K562 (cell line): ENCODE measurements around the gene TTL. TPM values are rescaled to one million over a fixed set of nuclear protein-coding genes. Genes with fewer than 3 reads are reported as not detected.

Experiments
- CCAR2 ChIP-seq: fragments of 200-400 bp; formaldehyde crosslinking; IDR thresholded peaks from 2 replicates; pipeline ENCODE4 v1.6.1; 2017; ENCODE audit warnings: mild to moderate bottlenecking, low read depth, low read length
- CXXC5 ChIP-seq: fragments of 250-450 bp; sonication (Bioruptor Pico); IDR thresholded peaks from 2 replicates; pipeline ENCODE4 v1.8.0; 2022; ENCODE audit warnings: inconsistent platforms, mild to moderate bottlenecking, moderate library complexity
- DIDO1 ChIP-seq: fragments of 450-650 bp; IDR thresholded peaks from 2 replicates; pipeline ENCODE4 v1.6.1; 2016; ENCODE audit warnings: low read depth, missing biosample characterization, missing genetic modification characterization
- MCM2 ChIP-seq: fragments of 450-650 bp; IDR thresholded peaks from 2 replicates; pipeline ENCODE4 v1.6.1; 2017; ENCODE audit warnings: low read depth, mild to moderate bottlenecking
- RBBP5 ChIP-seq: fragments of 200-600 bp; sonication (generic); IDR thresholded peaks from 2 replicates; pipeline ENCODE4 v1.6.1; 2012; ENCODE audit warnings: borderline replicate concordance, mild to moderate bottlenecking, low read length, control low read depth, inconsistent platforms; ENCODE audit not compliant: insufficient read depth, poor library complexity, severe bottlenecking
- SAP30 ChIP-seq: fragments of 200-600 bp; sonication (generic); IDR thresholded peaks from 2 replicates; pipeline ENCODE4 v1.6.1; 2012; ENCODE audit warnings: borderline replicate concordance, low read depth, mild to moderate bottlenecking, moderate library complexity, low read length, control low read depth, inconsistent platforms; ENCODE audit not compliant: insufficient read depth, poor library complexity, severe bottlenecking
- SETDB1 ChIP-seq: IDR thresholded peaks from one replicate; pipeline ENCODE4 v1.6.1; 2012; ENCODE audit warnings: low read length, control low read depth, inconsistent platforms
- TGIF2 ChIP-seq: sonication (generic); formaldehyde crosslinking; IDR thresholded peaks from 2 replicates; pipeline ENCODE4 v1.8.1; 2022; ENCODE audit warnings: mild to moderate bottlenecking, missing genetic modification reagents, moderate library complexity
- TRIM24 ChIP-seq, 2 experiments: fragments of 450-650 bp; IDR thresholded peaks; 2 replicates each; pipeline ENCODE4 v1.6.1; 2016
- ZNF668 ChIP-seq: fragments of 250-450 bp; sonication (Bioruptor Pico); IDR thresholded peaks from 2 replicates; pipeline ENCODE4 v1.8.0; 2022; ENCODE audit warnings: mild to moderate bottlenecking, inconsistent platforms
- ZSCAN32 ChIP-seq: fragments of 450-650 bp; formaldehyde crosslinking; IDR thresholded peaks from 2 replicates; pipeline ENCODE4 v1.4.0; 2020; ENCODE audit warnings: mild to moderate bottlenecking, moderate library complexity
- polyA plus RNA-seq, 8 experiments: library from polyadenylated mRNA; depleted of rRNA in 4 of 8; stranded (reverse) in 5 of 8; unstranded in 3 of 8; fragments of >200 nt; fragmentation: Nextera tagmentation in 2 of 8; fragmentation: Illumina TruSeq in 1 of 8; extraction: Ambion mirVana in 2 of 8; extraction: Trizol in 1 of 8; gene quantifications; 2 replicates each; pipeline versions ENCODE4 v1.2.1 to v1.2.3, GENCODE V29; 2011 to 2014; ENCODE audit warnings: inconsistent platforms in 1 of 8, missing spikeins in 1 of 8
- total RNA-seq, 7 experiments: library from RNA; depleted of rRNA in 6 of 7; stranded (reverse); fragments of >200 nt in 6 of 7; fragmentation: Illumina TruSeq in 2 of 7; extraction: Trizol in 2 of 7; gene quantifications; 2 replicates each; pipeline versions ENCODE4 v1.2.1 to v1.2.3, GENCODE V29; 2011 to 2021; ENCODE audit warnings: low replicate concordance in 1 of 7
- TF ChIP-seq, protein P1 (sequence below): fragments of 250-450 bp; sonication (Bioruptor Pico); IDR thresholded peaks from 2 replicates; pipeline ENCODE4 v1.4.0; 2020; ENCODE audit warnings: borderline replicate concordance
- TF ChIP-seq, protein P2 (sequence below), 2 experiments: fragments of 450-650 bp in 1 of 2; sonication (generic) in 1 of 2; formaldehyde crosslinking in 1 of 2; IDR thresholded peaks in 1 of 2; conservative IDR thresholded peaks in 1 of 2; 2 replicates each; pipeline versions ENCODE4 v1.6.1 to v1.8.1; 2016 to 2023; ENCODE audit warnings: mild to moderate bottlenecking in 2 of 2, moderate library complexity in 2 of 2, inconsistent platforms in 1 of 2, missing genetic modification reagents in 1 of 2
- TF ChIP-seq, protein P3 (sequence below), 2 experiments: fragments of 150-350 bp in 1 of 2; IDR thresholded peaks; 2 replicates each; pipeline ENCODE4 v1.6.1; 2012 to 2016; ENCODE audit warnings: low read depth in 2 of 2, low read length in 2 of 2, mild to moderate bottlenecking in 1 of 2, moderate library complexity in 1 of 2

TTL gene
- total and polyA plus RNA-seq, 9 of the 15 experiments (the other 6 are each of a cell fraction or from before 2014, with no cell fraction given), result 9.4 to 54.4 (median 34.9) TPM

DNA sequence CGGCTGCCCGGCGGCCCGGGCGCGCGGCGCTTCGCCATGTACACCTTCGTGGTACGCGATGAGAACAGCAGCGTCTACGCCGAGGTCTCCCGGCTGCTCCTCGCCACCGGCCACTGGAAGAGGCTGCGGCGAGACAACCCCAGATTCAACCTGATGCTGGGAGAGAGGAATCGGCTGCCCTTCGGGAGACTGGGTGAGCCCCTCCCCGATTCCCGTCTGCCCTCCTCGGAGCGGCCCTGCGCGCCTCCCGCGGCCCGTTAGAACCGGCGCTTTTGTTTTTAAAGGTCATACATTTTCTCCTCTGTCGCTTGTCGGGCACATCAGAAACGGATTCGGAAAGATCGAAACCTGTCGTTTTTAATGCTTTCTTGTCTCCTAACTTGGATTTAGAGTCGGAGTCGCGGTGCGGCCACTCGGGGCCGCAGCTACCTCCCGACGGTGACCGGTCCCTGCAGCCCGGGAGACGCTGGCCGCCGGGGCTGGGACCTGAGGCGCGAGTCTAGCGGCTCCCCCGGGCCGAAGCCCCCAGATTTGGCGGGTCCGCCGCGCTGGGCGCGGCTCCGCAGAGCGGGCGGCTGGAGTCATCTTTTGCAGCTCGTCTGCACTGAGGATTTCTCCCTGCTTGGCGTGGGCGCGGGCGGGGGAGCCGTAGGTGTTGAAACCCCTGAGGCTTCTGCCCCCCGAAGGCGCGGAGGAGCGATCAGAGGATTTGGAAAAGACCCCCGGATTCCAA is 519 bp downstream of the TTL start (continued):
- TF ChIP-seq, protein P1, sequence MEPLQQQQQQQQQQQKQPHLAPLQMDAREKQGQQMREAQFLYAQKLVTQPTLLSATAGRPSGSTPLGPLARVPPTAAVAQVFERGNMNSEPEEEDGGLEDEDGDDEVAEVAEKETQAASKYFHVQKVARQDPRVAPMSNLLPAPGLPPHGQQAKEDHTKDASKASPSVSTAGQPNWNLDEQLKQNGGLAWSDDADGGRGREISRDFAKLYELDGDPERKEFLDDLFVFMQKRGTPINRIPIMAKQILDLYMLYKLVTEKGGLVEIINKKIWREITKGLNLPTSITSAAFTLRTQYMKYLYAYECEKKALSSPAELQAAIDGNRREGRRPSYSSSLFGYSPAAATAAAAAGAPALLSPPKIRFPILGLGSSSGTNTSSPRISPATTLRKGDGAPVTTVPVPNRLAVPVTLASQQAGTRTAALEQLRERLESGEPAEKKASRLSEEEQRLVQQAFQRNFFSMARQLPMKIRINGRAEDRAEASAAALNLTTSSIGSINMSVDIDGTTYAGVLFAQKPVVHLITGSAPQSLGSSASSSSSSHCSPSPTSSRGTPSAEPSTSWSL (CRISPR knock-in tag), result no peak
- TF ChIP-seq ZNF668 (CRISPR knock-in tag) (no peak), SAP30 (no peak), CCAR2 (no peak), ZSCAN32 (CRISPR knock-in tag) (no peak), DIDO1 (no peak), RBBP5 (peak; percentile 82), SETDB1 (no peak), TGIF2 (no peak), TRIM24 (IDR thresholded peaks at IDR 0.05) (no peak), MCM2 (no peak), CXXC5 (CRISPR knock-in tag) (peak; percentile 36; the same call in 1 of the 2 replicates)
- TF ChIP-seq, protein P2, sequence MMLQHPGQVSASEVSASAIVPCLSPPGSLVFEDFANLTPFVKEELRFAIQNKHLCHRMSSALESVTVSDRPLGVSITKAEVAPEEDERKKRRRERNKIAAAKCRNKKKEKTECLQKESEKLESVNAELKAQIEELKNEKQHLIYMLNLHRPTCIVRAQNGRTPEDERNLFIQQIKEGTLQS (IDR thresholded peaks at IDR 0.05), result no peak
- TF ChIP-seq, protein P2 (CRISPR knock-in tag; conservative IDR thresholded peaks at IDR 0.05), result no peak
- TF ChIP-seq, protein P3, sequence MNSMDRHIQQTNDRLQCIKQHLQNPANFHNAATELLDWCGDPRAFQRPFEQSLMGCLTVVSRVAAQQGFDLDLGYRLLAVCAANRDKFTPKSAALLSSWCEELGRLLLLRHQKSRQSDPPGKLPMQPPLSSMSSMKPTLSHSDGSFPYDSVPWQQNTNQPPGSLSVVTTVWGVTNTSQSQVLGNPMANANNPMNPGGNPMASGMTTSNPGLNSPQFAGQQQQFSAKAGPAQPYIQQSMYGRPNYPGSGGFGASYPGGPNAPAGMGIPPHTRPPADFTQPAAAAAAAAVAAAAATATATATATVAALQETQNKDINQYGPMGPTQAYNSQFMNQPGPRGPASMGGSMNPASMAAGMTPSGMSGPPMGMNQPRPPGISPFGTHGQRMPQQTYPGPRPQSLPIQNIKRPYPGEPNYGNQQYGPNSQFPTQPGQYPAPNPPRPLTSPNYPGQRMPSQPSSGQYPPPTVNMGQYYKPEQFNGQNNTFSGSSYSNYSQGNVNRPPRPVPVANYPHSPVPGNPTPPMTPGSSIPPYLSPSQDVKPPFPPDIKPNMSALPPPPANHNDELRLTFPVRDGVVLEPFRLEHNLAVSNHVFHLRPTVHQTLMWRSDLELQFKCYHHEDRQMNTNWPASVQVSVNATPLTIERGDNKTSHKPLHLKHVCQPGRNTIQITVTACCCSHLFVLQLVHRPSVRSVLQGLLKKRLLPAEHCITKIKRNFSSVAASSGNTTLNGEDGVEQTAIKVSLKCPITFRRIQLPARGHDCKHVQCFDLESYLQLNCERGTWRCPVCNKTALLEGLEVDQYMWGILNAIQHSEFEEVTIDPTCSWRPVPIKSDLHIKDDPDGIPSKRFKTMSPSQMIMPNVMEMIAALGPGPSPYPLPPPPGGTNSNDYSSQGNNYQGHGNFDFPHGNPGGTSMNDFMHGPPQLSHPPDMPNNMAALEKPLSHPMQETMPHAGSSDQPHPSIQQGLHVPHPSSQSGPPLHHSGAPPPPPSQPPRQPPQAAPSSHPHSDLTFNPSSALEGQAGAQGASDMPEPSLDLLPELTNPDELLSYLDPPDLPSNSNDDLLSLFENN (IDR thresholded peaks at IDR 0.05; ENCODE audit: low read depth in 2 of 2, low read length in 2 of 2), result no peak
